NK-92 (cell line): ENCODE results near the gene CMTM8.
"Not testable (repeated sequence)": the region's sequence is repeated elsewhere in the genome, so short reads cannot be mapped to it uniquely, and the experiment has no call there.

Experiments
- DNase-seq: peaks from one replicate; lab custom pipeline; 2025; ENCODE audit not compliant: unreplicated experiment; lab: John Stamatoyannopoulos, UW

The CMTM8 gene

DNA sequence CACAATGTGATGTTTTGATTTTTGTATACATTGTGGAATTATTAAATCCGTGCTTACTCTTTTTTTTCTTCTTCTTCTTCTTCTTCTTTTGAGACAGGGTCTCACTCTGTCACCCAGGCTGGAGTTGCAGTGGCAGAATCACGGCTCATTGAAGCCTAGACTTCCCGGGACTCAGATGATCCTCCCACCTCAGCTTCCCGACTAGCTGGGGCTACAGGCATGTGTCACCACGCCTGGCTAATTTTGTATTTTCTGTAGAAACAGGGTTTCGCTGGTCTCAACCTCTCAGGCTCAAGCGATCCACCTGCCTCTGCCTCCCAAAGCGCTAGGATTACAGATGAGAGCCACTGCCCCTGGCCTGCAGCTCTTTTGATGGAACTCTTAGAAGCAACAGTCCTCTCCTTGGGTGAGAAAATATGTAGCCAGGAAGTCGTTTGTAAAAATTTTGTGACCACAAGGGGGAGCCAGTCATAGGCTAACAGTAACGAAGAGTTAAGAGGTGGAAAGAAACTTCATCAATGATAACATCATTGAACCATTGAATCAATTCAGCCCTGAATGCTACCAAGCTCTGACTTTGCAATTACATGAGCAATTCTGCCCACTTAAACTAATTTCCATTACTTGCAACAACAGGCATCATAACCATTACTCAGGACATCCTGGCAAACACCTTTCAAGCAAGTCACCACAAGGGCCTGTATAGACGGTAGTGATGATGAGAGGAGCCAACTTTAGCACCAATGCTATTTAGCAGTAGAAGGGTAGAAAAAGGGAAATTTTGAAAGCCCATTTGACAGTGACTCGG is 136.5 kb downstream of the CMTM8 start:
- no peak for DNase-seq

DNA sequence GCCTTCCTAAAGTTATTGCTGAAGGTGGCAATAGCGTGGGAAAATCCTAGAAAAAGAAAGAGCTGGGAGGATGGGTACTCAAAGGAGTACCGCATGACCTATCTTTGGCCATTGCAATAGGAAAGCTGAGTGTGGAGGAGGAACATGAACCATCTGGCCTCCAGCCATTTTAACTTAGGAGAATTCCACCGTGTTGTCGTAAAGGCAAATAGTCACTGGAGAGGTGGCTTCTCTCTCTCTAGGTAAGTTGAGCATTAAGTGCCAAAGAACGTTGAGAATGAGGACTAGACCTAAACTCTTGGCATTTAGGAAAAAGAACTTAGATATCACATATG is 137.1 kb downstream of the CMTM8 start:
- no peak for DNase-seq

DNA sequence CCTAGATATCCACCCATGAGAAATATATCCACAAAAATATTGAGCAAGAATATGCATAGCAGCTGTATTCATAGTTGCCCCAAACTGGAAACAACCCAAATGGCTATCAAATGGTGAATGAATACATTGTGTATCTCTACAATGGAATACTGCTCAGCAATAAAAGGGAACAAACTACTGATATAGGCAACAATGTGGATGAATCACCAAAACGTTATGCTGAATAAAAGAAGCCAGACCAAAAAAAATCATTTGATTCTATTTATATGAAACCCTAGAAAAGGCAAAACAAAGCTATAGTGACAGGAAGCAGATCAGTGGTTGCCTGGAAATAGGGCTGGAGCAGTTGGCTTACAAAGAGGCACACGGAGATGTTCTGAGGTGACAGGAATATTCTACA is 137.6 kb downstream of the CMTM8 start:
- no peak for DNase-seq

DNA sequence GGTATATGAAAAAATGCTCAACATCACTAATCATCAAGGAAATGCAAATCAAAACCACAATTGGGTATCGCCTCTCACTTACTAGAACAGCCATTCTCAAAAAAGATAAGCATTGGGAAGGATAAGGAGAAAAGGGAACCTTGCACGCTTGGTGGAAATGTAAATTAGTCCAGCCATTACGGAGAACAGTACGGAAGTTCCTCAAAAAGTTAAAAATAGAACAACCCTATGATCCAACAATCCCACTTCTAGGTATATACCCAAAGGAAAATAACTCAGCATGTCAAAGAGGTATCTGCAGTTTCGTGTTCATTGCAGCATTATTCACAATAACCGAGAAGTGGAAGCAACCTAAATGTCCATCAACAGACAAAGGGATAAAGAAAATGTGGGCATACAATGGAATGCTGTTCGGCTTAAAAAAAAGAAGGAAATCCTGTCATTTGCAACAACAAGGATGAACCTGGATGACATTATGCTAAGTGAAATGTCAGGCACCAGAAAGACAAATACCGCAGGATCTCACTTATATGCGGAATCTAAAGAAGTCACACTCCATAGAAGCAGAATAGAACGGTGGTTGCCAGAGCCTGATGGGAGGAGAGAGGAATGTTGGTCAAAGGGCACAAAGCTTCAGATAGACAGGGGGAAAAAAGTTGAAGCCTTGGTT is 141.5 kb downstream of the CMTM8 start:
- DNase-seq: no peak

DNA sequence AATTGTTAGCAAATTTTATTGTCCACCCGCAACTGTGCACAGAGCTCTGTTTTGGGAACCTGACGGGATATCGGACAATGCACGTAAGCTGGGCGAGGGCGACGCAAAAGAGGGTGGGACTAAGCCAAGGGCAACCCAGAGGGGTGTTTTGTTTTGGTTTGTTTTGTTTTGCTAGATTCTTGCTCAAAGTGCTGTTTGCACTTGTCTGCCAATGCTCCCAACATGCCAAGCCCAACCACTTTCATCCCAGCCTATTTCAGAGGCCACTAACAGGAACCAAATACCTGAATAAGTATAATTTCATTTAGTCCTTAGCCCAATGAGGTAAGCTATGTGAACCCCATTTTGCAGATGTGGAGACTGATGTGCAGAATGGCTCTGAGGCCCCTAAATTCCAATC is 143.4 kb downstream of the CMTM8 start:
- no peak for DNase-seq

DNA sequence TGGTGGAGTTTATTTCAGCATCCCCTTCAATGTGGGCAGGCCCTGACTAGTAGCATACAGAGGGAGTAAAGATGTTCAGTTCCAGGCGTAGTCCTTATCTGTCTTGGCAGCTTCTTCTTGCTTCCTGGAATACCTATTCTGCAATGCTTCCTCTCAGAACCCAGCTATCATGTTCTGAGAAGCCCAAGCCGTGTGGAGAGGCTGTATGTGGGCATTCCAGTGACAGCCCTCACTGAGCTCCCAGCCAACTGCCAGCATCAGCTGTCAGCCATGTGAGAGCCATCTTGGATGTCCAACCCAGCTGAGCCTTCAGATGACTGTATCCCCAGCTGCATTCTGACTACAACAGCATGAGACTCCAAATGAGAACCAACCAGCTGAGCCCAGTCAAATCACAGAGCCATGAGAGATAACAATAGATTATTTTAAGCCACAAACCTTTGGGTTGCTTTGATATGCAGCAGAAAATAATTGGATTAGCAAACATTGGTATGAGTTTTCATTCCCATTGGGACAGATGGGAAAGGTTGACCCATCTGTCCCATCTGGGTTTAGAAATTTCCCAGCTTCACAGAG is 144.7 kb downstream of the CMTM8 start:
- no peak for DNase-seq

DNA sequence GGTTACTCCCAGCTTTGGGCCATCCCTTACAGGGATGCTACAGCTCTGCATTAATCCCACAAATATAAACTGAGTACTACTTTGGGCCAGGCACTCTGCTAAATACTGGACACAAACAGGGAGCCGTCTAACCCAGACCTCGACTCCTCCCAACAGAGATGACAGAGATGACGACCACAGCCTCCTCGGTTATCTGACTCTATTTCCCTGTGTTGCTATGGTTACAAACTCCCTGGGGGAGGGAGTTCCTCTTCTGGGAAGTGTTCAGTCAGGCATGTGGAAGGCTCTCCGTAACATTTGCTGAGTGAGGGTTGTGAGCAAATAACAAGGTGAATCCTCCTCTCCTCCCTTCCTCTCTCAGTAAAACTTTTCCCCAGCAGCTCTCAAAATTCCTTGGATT is 146.5 kb downstream of the CMTM8 start:
- no peak for DNase-seq

DNA sequence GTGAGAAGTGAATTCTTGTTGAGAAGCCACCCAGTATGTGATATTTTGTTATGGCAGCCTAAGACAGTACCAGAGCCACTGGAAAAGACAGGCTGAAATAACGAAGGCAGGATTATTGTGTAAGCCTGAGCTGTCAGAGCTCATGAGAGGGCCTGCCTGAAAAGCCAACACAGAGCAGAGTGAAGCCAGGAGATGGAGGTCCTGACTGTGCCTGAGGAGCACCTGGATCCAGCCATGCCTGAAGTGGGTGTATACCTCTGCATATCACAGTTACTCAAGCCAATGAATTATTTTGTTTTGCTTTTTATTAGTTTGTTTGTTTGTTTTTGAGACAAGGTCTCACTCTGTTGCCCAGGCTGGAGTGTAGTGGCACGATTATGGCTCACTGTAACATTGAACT is 149.0 kb downstream of the CMTM8 start:
- DNase-seq: no peak

DNA sequence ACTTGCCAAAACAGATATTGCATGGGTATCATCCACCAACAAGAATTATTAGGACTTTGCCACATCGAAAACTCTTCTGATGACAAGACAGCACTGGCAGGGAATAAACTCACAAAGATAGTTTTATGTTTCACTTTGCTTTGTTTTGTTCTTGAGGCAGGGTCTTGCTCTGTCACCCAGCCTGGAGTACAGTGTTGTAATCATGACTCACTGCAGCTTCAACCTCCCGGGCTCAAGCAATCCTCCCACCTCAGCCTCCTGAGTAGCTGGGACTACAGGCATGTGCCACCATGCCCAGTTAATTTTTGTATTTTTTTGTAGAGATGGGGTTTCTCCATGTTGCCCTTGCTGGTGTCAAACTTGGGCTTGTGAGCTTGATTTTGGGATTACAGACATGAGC is 151.1 kb downstream of the CMTM8 start:
- not testable (repeated sequence) for DNase-seq

DNA sequence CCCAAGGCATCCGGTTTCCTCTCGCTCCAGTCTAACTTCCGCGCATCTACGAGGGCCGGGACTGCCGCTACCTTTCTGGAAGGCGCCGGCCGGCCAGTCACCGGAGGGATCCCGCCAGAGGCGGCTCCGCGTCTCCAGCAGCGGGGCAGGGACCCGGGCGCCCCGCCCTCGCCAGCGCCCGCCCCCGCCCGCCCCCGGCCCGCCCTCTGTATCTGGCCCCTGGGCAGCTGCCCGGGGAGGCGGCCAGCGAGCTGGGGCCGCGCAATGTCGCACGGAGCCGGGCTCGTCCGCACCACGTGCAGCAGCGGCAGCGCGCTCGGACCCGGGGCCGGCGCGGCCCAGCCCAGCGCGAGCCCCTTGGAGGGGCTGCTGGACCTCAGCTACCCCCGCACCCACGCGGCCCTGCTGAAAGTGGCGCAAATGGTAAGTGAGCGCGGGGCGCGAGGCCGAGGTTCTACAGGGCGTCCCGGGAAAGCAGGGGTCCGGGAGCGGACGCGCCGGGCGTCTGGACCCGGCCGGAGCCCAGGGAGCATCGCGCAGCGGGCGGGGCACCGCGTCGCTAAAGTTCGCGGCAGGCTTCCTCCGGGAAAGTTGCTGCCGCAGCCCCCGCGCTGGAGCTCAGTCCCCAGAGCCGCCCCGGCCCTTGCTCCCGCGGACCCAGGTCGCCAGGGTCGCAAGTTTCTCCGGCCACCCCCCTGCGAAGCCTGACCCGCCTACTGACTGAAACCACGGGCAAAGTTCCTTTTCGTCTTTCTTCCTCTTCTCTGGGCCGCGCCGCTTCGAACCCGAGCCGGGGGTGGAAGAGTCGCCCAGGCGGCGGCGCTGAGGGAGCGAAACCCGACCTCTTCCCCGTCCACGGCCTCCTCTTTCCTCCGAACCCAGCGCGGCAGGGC is 153.4 kb downstream of the CMTM8 start, which contains the start of gene CMTM7:
Gene CMTM7 (plus strand): TSS at position 211 of the 893 bp plus-strand sequence. CDS start 54 bp downstream, at position 265.
- no peak for DNase-seq

DNA sequence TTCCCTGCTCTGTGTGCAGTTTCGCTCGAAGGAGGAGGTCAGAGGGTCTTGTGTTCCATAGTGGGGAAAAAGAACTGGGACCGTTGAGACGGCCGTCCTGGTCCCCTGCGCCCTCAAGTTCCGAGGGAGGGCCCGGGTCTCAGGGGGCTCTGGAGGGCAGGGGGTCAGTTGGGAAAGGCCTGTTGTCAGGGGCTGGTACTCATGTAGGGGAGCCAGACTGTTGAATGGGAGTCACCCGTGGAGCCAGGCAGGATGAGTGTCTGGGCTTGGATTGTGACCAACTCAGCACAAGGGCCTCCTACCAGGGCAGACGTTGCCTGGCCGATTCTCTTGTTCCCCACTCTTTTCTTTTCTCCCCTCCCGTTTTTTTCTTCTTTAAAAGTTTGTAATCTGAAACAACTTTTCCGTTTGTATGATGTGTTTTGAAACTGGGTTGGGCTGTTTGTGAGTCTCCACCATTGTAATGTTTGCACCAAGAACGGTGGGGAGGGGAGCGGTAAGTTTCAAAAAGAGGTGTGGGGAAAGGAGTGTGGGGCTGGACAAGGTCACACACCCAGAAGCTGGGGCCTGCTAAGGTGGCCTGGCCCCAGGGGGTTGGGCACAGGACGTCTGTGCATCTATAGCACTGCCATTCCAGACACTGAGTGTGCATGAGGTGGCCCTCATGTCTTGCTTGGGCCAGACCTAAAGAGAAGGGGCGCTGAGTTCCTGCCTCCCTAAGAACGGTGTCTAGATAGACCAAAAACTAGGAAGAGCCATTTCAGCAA is 154.2 kb downstream of the CMTM8 start:
- no peak for DNase-seq

DNA sequence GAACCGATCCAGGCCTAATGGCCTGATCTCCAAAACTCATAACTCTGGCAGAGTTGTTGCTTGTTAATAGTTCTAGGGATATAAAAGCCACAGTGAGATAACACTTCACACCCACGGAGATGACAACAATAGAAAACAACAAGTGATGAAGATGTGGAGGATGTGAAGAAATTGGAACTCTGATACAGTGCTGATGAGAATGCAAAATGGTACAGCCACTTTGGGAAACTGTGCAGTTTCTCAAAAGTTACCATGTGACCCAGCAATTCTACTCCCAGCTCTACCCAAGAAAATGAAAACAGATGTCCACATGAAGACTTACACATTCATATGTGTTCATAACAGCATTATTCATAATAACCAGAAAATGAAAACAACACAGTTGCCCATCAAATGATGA is 157.0 kb downstream of the CMTM8 start:
- no peak for DNase-seq

DNA sequence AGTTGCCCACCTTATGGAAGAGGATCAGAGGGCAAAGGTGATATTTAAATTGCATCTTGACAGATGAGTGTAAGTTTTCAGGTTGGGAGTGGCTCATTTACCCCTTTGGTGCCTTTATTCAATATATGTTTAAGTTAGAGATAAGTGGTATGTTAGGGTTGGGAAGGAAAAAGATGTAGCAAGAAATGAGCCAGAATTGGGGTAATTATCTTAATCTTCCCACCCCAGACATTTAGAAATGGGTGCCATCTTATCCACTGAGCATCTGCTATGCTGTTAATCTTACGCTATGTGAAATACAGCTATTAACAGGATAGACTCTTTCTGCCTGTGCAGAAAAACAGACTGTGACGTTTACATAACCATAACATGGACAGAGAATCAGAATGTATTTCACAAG is 159.5 kb downstream of the CMTM8 start:
- DNase-seq: no peak

DNA sequence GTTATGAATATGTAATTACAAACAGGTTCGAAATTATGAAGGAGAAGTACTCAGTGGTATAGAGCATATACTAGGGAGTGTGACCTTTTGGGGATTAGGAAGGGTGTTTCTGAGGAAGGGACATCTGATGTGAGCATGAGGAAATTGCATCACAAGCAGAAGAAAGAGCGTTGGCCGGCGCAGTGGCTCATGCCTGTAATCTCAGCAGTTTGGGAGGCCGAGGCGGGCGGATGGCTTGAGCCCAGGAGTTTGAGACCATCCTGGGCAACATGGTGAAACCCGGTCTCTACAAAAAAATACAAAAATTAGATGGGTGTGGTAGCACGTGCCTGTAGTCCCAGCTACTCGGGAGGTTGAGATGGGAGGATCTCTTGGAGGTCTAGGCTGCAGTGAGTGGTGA is 160.1 kb downstream of the CMTM8 start:
- no peak for DNase-seq

DNA sequence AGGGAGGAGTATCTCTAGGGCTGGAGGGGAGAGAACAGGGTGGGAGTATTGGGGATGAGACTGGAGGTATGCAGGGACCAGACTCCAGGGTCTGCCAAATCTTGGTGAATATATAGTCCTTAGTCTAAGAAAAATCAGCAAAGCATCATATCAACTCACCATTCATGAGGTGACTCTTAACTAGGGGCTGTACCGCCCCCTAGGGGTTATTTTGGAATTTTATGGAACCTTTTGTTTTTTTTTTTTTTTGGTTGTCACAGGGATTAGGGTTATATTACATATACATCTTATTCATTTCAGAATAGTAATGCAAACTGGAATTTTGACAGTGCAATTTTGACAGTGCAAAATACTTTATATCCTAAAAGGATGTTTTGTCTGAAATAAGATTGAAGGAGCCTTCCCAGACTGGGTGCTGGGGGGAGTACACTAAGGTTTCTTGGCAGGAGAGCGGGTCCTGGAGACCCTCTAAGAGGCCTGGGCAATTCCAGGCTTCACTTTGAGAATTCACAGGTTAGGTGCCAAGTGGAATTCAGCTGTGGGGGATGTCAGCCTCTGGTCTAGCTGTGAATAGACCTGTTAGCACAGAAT is 160.6 kb downstream of the CMTM8 start:
- DNase-seq: no peak

DNA sequence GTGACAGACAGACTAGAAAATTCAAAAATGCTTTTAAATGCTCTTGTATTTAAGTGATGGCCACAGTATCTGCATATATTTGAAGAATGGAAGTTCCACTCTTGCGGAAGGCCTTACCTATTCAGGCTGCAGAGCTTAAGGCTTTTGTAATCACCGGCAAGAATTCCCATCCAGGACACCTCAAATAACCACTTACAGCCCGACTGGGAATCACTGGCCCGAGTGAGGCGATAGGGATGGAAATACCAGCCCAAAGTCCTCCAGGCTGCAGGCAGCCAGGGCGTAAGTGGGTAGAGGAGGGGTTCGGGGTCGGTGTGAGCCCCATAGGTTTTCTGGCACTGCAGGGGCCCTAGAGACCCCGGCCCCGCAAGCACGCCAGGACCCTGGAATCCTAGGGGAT is 162.6 kb downstream of the CMTM8 start:
- no peak for DNase-seq

DNA sequence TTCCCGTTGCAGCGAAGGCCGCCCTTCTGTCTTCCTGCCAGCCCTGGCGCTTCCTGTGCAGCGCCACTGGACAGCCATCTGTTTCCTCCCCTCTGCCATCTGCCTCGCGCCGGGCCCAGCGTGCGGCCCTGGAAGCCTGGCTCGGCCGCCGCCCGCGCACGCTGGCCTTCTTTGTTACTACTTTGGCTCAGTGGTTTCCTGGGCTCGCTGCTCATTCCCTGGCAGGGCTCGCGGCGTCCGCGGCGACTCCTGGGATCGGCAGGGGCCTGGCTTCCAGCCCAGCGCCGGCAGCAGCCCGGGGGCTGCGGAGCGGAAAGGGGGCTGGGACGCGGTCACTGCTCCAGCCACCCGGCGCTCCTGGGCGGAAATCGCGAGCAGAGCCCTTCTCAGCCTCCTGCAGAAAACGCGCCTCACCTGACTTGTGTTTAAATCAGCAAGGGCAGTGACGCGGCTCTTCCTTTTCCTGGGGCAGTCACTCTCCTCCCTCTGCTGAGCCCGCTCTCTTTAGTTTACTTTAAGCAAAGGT is 163.1 kb downstream of the CMTM8 start:
- peak; percentile 4 for DNase-seq

DNA sequence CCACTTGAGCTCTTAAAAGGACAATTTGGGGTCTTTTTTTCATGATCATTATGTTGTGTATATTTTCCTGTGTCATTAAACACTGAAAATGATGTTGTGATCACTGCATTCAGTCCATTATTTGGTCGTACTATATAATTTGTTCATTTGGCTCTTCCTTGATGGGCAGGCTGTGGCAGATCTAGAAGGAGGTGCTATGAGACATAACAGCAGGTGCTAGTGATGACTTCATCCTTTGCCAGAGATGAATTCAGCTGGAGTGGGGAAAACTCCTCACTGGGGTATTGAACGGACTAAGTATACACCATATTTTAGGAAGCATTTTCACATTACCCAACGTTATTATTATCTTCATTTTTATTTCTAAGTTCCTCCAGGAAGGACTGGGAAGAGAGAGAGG is 165.2 kb downstream of the CMTM8 start:
- no peak for DNase-seq

DNA sequence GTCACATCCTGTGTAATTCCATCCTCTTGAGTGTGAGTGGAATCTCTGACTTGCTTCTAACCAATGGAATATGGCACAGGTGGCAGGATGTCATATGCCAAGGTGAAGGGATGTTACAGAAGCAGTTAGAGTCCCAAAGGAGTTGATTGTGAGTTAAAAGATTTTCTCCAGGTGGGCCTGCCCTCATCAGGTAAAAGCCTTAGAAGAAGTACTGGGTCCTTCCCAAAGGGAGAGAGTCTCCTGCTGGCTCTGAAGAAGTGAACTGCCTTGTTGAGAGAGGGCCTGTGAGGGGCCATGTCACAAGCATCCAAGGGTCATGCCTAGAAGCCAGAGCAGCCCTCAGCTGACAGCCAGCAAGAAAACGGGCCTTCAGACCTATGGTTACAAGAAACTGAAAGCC is 166.2 kb downstream of the CMTM8 start:
- DNase-seq: no peak

DNA sequence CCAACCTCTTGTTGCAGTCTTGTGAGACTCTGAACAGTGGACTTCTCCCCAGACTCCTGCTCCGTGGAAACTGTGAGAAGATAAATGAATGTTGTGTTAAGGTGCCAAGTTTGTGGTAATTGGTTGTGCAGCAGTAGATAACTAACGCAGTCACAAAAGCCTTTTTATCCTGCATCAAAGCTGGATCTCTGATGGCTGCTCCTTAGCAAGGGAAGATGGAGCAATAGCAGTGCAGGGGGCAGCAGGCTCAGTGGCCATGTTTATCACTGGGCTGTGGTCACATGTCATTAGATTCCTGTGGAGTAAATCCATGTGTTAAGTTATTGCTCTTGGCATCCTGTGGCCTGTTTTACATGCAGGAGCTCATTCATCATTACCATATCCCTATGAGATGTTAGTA is 166.7 kb downstream of the CMTM8 start:
- DNase-seq: no peak
